GM06990 (cell line): ENCODE data around the gene ZNF735.
"Not testable (repeated sequence)": the region's sequence is repeated elsewhere in the genome, so short reads cannot be mapped to it uniquely, and the experiment has no call there.

Source experiments
- DNase-seq: peaks from one replicate; pipeline ENCODE4 v3.0.0-alpha.2; 2011; ENCODE audit not compliant: insufficient read length; ENCODE audit errors: extremely low read depth
- H3K27me3 ChIP-seq: replicated peaks from 2 replicates; pipeline ENCODE4 v1.6.0; 2011; ENCODE audit warnings: low read length; ENCODE audit not compliant: control insufficient read depth, insufficient read depth
- H3K36me3 ChIP-seq: 2 replicates; pipeline ENCODE4 v1.5.1; 2011; ENCODE audit warnings: low read length; ENCODE audit not compliant: control insufficient read depth, insufficient read depth
- H3K4me3 ChIP-seq: replicated peaks from 2 replicates; pipeline ENCODE4 v1.5.1; 2011; ENCODE audit warnings: low read depth, mild to moderate bottlenecking, control low read depth, low read length
- CTCF ChIP-seq: IDR thresholded peaks from 2 replicates; pipeline ENCODE4 v1.5.1; 2011; ENCODE audit warnings: low read length, control low read depth, mild to moderate bottlenecking, inconsistent platforms; ENCODE audit not compliant: insufficient read depth, poor library complexity, severe bottlenecking

Gene ZNF735

GRCh38 chr7:64192148-64192704 lies 14.8 kb upstream of the ZNF735 start:
- H3K4me3 ChIP-seq: no peak overlapping the region
- TF ChIP-seq CTCF: no peak
- H3K27me3 ChIP-seq: no peaks in the 10 kb centered on the region
- no peaks in the 10 kb centered on the region for H3K36me3 ChIP-seq
- DNase-seq: no peak

- H3K27me3 ChIP-seq: no peaks in the 10 kb centered on the region
- H3K36me3 ChIP-seq: no peaks in the 10 kb centered on the region
- no peak overlapping the region for H3K4me3 ChIP-seq
- no peak for TF ChIP-seq CTCF
- DNase-seq: no peak
Measured at GRCh38 chr7:64192775-64193174, 14.2 kb upstream of the ZNF735 start.

- not testable (repeated sequence) for H3K4me3 ChIP-seq, H3K36me3 ChIP-seq, DNase-seq, H3K27me3 ChIP-seq
Measured at GRCh38 chr7:64219710-64220298, 12.8 kb downstream of the ZNF735 start.

GRCh38 chr7:64223366-64223765 lies 16.4 kb downstream of the ZNF735 start:
- Histone ChIP-seq H3K36me3 (no peaks in the 10 kb centered on the region), H3K4me3 (no peak overlapping the region), H3K27me3 (no peaks in the 10 kb centered on the region)
- no peak for TF ChIP-seq CTCF
- DNase-seq: no peak

- not testable (repeated sequence) for H3K36me3 ChIP-seq, DNase-seq, H3K4me3 ChIP-seq, H3K27me3 ChIP-seq
Measured at GRCh38 chr7:64228174-64228573, 21.2 kb downstream of the ZNF735 start, which contains the start of gene ZNF679. ZNF679 (plus strand) TSS chr7:64228474; CDS start chr7:64249118, 20,644 bp downstream.

- Histone ChIP-seq H3K36me3 (no peaks in the 10 kb centered on the region), H3K27me3 (no peaks in the 10 kb centered on the region), H3K4me3 (no peak overlapping the region)
- no peak for TF ChIP-seq CTCF
- DNase-seq: no peak
Measured at GRCh38 chr7:64266341-64266919, 59.4 kb downstream of the ZNF735 start.
